GM21447 (cell line): Measurements from ENCODE around the gene RNF111.
"Not testable (repeated sequence)": the region's sequence is repeated elsewhere in the genome, so short reads cannot be mapped to it uniquely, and the experiment has no call there.

Source experiments
- ATAC-seq: cut with Tn5 transposase; IDR thresholded peaks from one replicate; pipeline ENCODE4 v1.9.1; 2021; ENCODE audit not compliant: unreplicated experiment

The RNF111 gene

DNA sequence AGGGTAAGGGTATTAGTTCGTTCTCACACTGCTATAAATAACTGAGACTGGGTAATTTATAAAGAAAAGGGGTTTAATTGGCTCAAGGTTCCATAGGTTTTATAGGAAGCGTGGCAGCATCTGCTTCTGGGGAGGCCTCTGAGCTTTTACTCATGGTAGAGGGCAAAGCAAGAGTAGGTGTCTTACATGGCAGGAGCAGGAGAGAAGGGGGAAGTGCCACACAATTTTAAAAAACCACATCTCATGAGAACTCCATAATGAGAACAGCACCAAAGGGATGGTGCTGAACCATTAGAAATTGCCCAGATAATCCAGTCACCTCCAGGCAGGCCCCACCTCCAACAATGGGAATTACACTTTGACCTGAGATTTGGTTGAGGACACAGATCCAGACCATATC is 12.2 kb downstream of the RNF111 start:
- no peak for ATAC-seq

DNA sequence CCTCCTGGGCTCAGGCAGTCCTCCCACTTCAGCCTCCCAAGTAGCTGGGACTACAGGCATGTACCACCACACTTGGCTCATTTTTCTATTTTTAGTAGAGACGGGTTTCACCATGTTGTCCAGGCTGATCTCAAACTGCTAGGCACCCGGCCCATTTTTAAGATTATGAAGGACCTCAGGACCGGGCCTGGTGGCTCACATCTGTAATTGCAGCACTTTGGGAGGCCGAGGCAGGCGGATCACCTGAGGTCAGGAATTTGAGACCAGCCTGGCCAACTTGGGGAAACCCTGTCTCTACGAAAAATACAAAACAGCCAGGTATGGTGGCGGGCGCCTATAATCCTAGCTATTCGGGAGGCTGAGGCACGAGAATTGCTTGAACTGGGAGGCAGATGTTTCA is 12.8 kb downstream of the RNF111 start:
- ATAC-seq = not testable (repeated sequence)

DNA sequence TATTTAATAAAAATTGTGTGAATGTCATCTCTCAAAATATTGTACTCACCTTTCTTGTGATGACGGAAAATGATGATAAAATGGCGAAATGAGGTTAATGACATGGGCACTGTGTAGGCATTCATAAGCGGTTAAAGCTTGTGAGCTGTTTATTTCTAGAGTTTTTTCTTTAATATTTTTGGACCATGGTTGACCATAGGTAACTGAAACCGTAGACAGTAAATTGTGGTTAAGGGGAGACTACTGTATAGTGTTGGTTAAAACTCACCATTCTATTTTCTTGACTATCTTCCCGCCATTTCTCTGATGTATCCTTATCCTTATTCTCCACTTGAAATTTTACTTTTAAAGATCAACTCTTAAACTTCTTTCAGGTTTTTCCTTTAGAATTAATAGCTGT is 14.5 kb downstream of the RNF111 start:
- no peak for ATAC-seq

DNA sequence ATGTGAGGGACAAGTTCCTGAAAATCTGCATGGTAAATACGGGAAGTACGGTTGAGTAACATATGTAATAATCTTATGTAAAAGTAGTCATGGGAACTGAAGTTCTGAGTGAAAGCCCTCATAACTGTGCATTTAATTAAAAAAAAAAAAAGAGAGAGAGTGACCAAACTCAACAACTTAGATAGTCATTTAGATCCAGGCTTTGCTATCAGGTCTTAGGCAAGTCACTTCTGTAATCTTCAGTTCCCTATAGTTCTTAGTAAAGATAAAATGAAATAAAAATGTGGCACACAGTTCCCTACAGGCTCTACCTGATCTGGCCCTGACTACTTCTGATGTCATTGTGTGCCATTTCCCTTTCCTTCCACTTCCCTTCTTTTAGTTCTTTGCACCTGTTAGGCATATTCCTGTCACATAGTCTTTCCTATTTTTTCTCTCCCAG is 15.0 kb downstream of the RNF111 start:
- no peak for ATAC-seq

DNA sequence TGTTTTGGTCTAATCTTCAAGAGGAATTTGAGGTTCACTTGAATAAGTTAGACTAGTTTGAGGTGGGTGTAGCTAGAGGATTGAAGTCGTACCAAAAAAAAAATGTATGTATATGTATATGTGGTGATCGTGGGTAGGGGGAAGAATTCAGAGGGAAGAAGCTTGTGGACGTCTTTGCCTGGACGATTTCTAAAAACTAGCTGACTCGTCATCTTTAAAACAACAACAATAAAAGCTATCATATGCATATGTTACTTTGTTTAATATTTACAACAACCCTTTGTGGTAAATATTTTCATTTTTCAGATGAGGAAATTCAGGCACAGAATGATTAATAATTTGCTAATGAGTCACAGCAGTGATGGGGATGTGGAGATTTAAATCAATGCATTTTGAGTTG is 18.1 kb downstream of the RNF111 start:
- ATAC-seq = no peak

DNA sequence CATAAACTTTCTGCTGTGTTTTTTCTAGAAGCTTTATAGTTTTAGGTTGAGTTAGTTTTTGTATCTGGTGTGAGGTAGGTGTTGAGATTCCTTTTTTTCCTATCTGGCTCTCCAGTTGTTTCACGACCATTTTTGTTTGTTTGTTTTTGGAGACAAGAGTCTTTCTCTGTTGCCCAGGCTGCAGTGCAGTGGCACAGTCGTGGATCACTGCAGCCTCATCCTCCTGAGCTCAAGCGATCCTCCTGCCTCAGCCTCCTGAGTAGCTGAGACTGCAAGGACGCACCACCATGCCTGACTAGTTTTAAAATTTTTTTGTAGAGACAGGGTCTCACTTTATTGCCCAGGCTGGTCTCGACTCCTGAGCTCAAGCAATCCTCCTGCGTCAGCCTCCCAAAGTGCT is 20.6 kb downstream of the RNF111 start:
- no peak for ATAC-seq

DNA sequence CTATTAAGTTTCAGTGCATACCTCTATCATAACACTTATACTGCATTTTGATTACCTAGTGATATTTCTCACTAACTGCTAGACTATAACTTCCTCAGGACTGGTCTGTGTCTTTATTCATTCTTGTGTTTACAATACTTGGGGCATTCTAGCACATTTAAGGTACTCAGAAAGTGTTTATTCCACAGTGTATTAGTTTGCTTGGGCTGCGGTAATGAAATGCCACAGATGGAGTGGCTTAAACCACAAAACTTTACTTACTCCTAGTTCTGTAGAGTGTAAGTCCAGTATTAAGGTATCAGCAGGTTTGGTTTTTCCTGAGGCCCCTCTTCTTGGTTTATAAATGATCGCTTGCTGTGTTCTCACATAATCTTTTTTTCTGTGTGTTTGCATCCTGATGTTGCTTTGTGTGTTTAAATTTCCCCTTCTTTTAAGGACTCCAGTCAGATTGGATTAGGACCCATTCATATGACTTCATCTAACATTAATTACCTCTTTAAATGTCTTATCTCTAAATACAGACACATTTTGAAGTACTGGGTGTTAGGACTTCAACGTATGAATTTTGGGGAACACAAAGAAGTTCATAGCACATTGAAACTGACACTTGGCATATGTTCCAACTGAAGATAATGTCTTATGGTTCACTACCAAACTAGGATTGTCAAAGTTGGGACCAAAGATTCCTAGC is 23.9 kb downstream of the RNF111 start:
- ATAC-seq = no peak

DNA sequence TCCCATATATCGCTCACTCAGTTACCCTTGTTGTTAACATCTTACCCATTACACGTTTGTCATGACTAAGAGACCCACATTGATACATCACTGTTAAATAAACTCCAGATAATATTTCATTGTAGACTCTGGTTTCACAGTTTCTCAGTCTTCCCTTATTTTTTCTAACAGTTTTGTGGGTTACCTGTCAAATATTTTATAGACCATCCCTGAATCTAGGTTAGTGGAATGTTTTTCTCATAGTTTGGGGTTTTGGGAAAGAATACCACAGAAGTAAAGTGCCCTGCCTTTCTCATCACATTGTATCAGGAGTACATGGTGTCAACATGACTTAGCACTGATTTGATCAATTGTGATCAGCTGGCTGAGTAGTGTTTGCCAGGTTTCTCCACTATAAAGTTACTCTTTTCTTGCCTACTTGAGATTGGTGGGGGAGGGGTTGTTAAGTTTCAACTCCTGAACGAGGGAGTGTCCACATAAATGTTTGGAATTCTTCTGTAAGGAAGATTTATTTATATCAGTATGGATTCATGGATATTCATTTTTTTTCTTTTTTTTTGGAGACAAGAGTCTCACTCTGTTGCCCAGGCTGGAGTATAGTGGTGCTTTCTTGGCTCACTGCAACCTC is 25.9 kb downstream of the RNF111 start:
- no peak for ATAC-seq

DNA sequence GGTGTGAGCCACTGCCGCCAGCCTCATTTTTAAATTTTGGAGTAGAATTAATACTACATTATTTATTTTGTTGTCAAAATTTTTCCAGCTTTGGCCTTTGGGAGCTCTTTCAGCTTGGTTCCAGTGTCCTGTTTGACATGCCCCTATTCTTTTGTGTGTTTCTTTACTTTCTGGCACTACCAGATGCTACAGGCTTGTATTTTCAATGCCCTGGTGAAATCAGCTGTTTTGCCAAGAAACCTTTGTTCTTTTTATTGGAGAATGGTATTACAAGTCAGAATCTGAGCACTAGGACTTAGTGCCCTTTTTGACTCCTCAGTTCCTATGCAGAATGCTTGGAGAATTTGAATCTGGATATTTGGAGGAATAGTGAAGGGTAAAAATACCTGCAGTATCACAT is 26.6 kb downstream of the RNF111 start:
- ATAC-seq = no peak

DNA sequence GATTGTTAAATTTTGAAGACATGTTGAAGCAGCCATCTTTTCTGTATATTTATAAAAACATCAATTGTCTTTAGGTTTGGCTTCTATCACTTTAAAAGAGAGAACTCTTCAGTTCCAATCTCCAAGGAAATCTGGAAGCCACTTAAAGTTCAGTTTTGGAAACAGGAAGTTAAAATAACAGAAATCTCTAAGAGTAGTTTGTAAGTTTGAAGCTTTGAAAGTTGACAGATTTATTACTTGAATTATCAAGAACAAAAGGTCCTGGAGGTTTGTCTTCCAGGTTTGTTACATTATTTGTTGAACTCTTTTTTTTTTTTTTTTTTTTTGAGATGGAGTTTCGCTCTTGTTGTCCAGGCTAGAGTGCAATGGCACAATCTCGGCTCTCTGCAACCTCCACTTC is 30.0 kb downstream of the RNF111 start:
- no peak for ATAC-seq

DNA sequence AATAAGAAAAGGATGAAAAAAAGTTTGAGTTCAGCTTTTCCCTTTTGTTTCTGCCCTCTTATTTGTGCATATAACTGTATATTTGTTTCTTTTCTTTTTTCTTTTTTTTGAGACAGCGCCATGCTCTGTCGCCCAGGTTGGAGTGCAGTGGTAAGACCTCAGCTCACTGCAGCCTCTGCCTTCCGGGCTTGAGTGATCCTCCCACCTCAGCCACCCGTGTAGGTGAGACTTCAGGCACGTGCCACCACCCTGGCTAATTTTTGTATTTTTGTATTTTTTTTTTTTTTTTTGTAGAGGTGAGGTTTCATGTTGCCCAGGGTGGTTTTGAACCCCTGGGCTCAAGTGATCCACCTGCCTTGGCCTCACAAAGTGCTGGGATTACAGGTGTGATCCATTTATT is 31.4 kb downstream of the RNF111 start:
- no peak for ATAC-seq

DNA sequence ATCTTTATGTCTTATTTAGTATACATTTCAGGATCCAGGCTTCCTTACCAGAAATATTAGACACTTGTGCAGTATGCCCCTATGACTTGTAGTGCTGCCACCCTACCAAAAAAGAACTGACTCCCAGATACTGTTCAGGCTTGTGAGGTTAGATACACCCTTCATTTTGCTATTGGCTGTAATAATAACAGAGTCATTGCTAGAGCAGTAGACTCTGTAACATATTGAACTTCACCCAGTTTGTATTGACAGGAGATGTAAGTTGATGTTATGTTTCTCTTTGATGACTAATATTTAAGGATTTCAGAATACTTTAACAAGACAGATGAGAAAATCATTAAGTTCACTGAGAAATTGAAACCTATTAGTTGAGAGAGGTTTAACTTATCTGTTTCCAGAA is 32.9 kb downstream of the RNF111 start:
- no peak for ATAC-seq

DNA sequence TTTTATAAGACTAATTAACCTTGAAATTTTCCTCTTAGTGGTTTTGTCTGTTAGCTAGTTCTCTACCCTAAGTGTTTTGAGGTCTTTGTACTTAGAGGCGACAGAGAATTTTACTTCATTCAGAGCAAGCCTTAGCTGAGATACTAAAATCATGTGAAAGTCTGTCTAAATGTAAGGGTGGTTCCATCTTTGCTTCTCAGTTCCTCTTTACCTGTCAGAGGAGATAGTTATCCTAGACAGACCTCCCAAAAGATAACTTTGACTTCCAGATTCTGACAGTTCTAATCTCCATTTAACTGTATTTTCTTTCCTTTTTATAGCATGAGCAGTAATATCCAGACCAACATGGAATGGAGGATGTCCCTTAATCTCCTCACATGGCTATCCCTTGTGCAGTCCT is 34.7 kb downstream of the RNF111 start:
- no peak for ATAC-seq

DNA sequence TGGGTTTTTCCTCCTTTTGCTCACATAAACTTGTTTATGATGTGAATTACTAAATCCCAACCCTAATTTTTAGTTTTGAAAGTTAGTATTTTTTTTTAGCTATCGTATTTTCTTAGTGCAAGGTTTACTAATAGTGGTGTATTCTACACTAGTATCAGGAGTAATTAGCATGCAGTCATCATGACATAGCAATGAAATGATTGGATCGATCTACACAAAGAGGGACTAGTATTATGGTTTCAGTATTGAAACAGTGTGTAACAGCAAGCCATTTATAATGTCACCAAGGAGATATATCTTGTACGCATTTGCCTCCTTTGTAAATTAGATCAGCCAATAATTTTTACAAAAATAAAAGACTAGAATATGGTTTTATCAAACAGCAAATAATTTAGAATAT is 38.7 kb downstream of the RNF111 start:
- no peak for ATAC-seq

DNA sequence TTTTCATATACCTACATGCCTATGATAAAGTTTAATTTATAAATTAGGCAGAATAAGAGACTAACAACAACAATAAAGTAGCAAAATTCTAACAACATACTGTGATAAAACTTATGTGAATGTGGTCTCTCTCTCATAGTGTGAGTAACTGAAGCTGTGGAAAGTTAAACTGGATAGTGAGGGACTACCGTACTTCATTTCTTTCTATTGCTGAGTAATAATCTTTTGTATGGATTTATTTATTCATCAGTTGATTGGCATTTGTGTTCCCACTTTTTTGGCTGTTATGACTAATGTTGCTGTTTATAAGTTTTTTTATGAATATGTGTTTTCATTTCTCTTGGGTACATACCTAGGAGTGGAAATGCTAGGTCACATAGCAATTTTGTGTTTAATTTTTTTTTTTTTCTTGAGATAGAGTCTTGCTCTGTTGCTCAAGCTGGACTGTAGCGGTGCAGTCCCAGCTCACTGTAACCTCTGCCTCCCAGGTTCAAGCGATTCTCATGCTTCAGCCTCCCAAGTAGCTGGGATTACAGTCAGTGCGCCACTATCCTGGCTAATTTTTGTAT is 41.0 kb downstream of the RNF111 start:
- no peak for ATAC-seq

DNA sequence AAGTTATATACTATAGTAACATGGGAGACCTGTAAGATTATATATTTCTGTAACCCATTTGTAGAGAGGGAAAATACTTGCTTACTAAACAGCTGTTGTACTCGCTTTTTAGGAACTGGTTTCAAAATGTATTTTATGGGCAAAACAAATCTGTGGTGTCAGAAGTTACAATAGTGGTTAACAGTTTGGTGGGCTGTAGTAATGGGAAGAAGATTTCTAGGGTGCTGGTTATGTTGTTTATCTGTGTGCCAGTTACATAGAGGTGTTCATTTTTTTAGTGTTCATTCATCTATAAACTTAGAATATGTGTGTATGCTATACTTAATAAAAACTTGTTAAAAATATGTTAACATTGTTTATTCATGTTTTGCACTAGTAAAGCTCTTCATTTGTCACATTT is 42.1 kb downstream of the RNF111 start:
- ATAC-seq = no peak

DNA sequence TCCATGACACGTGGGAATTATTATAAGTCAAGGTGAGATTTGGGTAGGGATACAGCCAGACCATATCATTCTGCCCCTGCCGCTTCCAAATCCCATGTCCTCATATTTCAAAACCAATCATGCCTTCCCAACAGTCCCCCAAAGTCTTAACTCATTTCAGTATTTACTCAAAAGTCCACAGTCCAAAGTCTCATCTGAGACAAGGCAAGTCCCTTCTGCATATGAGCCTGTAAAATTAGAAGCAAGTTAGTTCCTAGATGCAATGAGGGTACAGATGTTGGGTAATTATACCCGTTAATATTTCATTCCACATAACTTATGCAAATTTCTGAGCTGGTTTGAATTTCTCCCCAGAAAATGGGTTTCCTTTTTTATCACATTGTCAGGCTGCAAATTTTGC is 47.7 kb downstream of the RNF111 start:
- no peak for ATAC-seq

DNA sequence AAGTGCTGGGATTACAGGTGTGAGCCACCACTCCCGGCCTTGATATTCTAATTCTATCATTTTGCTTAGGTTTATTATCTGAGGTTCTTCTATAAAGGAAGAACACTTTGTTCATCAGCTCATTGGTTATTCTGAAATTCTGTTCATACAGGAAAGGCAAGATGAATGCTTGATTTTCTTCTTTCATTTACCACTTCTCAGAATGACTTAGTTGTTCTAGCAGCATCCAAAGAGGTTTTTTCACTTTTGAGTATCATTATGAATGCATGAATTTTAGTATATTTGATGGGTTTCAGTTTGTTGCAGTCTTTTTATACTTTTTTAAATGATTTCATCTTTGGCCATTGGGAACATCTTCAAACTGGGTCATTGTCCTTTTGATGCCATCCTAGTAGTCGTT is 51.8 kb downstream of the RNF111 start:
- ATAC-seq = no peak

DNA sequence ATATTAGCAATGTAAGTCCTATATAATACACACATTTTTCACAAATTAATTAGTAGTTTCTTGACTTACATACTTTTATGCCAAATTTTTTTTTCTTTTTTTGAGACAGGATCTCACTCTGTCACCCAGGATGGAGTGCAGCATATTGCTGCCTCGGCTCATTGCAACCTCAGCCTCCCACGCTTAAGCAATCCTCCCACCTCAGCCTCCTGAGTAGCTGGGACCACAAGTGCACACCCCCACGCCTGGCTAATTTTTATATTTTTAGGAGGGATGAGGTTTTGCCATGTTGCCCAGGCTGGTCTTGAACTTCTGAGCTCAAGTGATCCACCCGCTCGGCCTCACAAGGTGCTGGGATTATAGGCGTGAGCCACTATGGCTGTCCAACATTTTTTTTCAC is 54.6 kb downstream of the RNF111 start:
- no peak for ATAC-seq

DNA sequence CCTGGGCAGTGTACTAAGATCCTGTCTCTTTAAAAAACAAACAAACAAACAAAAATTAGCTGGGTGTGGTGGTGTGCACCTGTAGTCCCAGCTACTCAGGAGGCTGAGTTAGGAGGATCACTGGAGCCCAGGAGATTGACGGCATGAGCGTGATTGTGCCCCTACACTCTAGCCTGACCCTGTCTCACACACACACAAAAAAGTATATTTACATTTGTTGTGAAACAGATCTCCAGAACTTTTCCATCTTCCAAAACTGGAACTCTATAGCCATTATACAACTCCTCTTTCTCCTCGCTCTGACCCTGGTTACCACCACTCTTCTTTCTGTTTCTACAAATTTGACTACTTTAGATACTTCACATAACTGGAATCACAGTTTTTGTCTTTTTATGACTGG is 61.4 kb downstream of the RNF111 start:
- ATAC-seq = no peak

DNA sequence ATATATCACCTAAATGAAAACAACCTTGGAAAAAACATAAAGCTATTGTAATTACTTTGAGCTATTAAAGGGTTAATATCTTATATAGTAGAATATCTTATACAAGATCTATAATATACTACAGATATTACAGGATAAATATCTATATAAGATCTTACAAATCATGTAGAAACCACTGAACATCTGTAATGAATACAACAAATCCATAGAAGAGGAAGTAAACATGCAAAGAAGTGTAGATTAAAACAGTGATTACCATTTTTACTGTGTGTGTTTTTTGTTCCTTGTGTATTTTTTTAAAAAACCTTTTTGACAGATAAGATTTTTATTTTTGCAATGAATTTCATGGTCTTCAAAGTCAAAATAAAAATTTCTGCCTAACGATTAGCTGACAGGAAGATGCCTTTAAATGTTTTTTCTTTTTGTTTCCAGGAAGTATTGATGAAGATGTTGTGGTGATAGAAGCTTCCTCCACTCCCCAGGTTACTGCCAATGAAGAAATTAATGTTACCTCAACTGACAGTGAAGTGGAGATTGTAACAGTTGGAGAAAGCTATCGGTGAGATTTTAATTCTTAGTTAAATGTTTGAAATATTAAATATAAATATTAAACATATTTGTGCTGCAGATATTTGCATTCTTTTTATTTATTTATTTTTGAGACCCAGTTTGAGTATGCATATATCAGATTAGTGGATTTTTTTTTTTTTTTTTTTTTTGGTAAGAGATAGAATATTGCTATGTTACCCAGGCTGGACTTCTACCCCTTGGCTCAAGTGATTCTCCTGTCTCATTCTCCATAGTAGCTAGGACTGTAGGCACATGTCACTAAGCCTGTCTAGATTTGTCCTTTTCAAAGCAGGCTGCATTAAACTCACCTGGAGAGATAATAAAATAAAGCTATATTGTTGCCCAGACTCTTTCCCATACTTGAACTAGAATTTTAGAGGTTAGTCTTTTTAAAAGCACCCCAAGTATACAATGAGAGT is 64.7 kb downstream of the RNF111 start:
- no peak for ATAC-seq
